SU-DHL-6 (cell line): ENCODE measurements around the gene SAMD11.

Experiments
- H2AFZ ChIP-seq: fragments of 200-600 bp; sonication (generic); 2 replicates; pipeline ENCODE4 v1.6.1; 2014; ENCODE audit warnings: low read depth, mild to moderate bottlenecking, moderate library complexity, mixed read lengths, antibody characterized with exemption, low read length; ENCODE audit not compliant: severe bottlenecking
- H3F3A ChIP-seq: fragments of 200-600 bp; shearing (Covaris generic); 2 replicates; pipeline ENCODE4 v1.6.0; 2016; ENCODE audit warnings: antibody characterized with exemption, mild to moderate bottlenecking; ENCODE audit not compliant: insufficient read depth
- H3K27ac ChIP-seq: fragments of 200-600 bp; sonication (generic); 2 replicates; pipeline ENCODE4 v1.5.1; 2016; ENCODE audit warnings: low read depth, mild to moderate bottlenecking, low read length, moderate library complexity, mixed read lengths
- H3K27me3 ChIP-seq: fragments of 200-600 bp; sonication (generic), shearing (Covaris generic); 2 replicates; pipeline ENCODE4 v1.6.0; 2014; ENCODE audit warnings: mild to moderate bottlenecking, low read length
- H3K36me3 ChIP-seq: fragments of 200-600 bp; sonication (generic); 2 replicates; pipeline ENCODE4 v1.6.1; 2014; ENCODE audit warnings: mild to moderate bottlenecking, low read length, mixed read lengths
- H3K4me2 ChIP-seq: fragments of 300-600, 200-600 bp; shearing (Covaris generic), sonication (generic); 2 replicates; pipeline ENCODE4 v1.6.0; 2014; ENCODE audit warnings: low read length, low read depth, mild to moderate bottlenecking; ENCODE audit not compliant: poor library complexity, severe bottlenecking
- H3K4me3 ChIP-seq: fragments of 200-600 bp; sonication (generic); 2 replicates; pipeline ENCODE4 v1.5.1; 2014; ENCODE audit warnings: antibody characterized with exemption, low read length, mild to moderate bottlenecking, mixed read lengths; ENCODE audit not compliant: insufficient read depth, poor library complexity, severe bottlenecking
- H3K79me2 ChIP-seq: fragments of 200-600 bp; sonication (generic); 2 replicates; pipeline ENCODE4 v1.6.1; 2014; ENCODE audit warnings: mild to moderate bottlenecking, low read length, moderate library complexity; ENCODE audit not compliant: insufficient read depth
- H3K9ac ChIP-seq: fragments of 200-600 bp; sonication (generic); 2 replicates; pipeline ENCODE4 v1.7.0; 2014; ENCODE audit warnings: mild to moderate bottlenecking, low read length
- H3K9me2 ChIP-seq: fragments of 200-600 bp; sonication (generic); replicated peaks from 2 replicates; pipeline ENCODE4 v1.6.1; 2014; ENCODE audit warnings: low read length; ENCODE audit not compliant: insufficient read depth
- H3K9me3 ChIP-seq: fragments of 200-600 bp; sonication (generic); 2 replicates; pipeline ENCODE4 v1.6.1; 2014; ENCODE audit warnings: low read length, mixed read lengths; ENCODE audit not compliant: insufficient read depth
- H4K20me1 ChIP-seq: fragments of 200-600 bp; sonication (generic); 2 replicates; pipeline ENCODE4 v1.6.1; 2014; ENCODE audit warnings: low read depth, mild to moderate bottlenecking, antibody characterized with exemption, low read length, moderate library complexity, mixed read lengths
- CTCF ChIP-seq: fragments of 200-600 bp; sonication (generic); IDR thresholded peaks from one replicate; pipeline ENCODE4 v1.5.1; 2017; ENCODE audit warnings: antibody characterized with exemption, mild to moderate bottlenecking, low read length, moderate library complexity; ENCODE audit not compliant: insufficient read depth, poor library complexity, severe bottlenecking
- EZH2phosphoT487 ChIP-seq: fragments of 200-600 bp; sonication (generic), shearing (Covaris generic); conservative IDR thresholded peaks from 2 replicates; pipeline ENCODE4 v1.6.1; 2018; ENCODE audit warnings: mild to moderate bottlenecking, antibody characterized with exemption, low read length, moderate library complexity, mixed read lengths

Gene SAMD11

GRCh38 chr1:960363-961131 is 36.8 kb downstream of the SAMD11 start, which contains the start of gene KLHL17:
Gene KLHL17 (plus strand): TSS chr1:960584. CDS start chr1:960694, 110 bp downstream.
- Histone ChIP-seq H3K9me2 (no peaks in the 10 kb centered on the region), H3K4me3 (peak within 1 kb of the TSS; percentile 66), H2AFZ (peak within 1 kb of the TSS; percentile 99), H3K36me3 (no peaks in the 10 kb centered on the region), H3K4me2 (peak within 1 kb of the TSS; percentile 75), H3K27ac (no peak within 1 kb of the TSS), H3K79me2 (peaks cover 18% of the 10 kb centered on the region), H3K9ac (peak within 1 kb of the TSS; percentile 64), H3F3A (no peaks in the 10 kb centered on the region), H3K9me3 (no peaks in the 10 kb centered on the region), H3K27me3 (no peaks in the 10 kb centered on the region), H4K20me1 (no peaks in the 10 kb centered on the region)
- no peak for TF ChIP-seq EZH2phosphoT487
- TF ChIP-seq CTCF: no peak

- H4K20me1 ChIP-seq: no peaks in the 10 kb centered on the region
- peak overlapping the region; percentile 66 for H3K4me3 ChIP-seq
- H2AFZ ChIP-seq: no peak overlapping the region
- H3K9me3 ChIP-seq: no peaks in the 10 kb centered on the region
- H3K79me2 ChIP-seq: peaks cover 18% of the 10 kb centered on the region
- H3K9me2 ChIP-seq: no peaks in the 10 kb centered on the region
- no peaks in the 10 kb centered on the region for H3F3A ChIP-seq
- TF ChIP-seq EZH2phosphoT487: no peak
- no peak for TF ChIP-seq CTCF
- H3K36me3 ChIP-seq: no peaks in the 10 kb centered on the region
- peak overlapping the region; percentile 75 for H3K4me2 ChIP-seq
- peak overlapping the region; percentile 64 for H3K9ac ChIP-seq
- no peaks in the 10 kb centered on the region for H3K27me3 ChIP-seq
- H3K27ac ChIP-seq: no peak overlapping the region
These were observed 37.5 kb downstream of the SAMD11 start for GRCh38 chr1:961132-961669.

- peaks cover 14% of the 10 kb centered on the region for H3K79me2 ChIP-seq
- H3K9me2 ChIP-seq: no peaks in the 10 kb centered on the region
- no peak overlapping the region for H3K27ac ChIP-seq
- no peaks in the 10 kb centered on the region for H4K20me1 ChIP-seq
- no peaks in the 10 kb centered on the region for H3K9me3 ChIP-seq
- no peak overlapping the region for H3K4me2 ChIP-seq
- no peaks in the 10 kb centered on the region for H3K27me3 ChIP-seq
- H3F3A ChIP-seq: no peaks in the 10 kb centered on the region
- no peak overlapping the region for H2AFZ ChIP-seq
- H3K9ac ChIP-seq: no peak overlapping the region
- H3K36me3 ChIP-seq: no peaks in the 10 kb centered on the region
- H3K4me3 ChIP-seq: no peak overlapping the region
- TF ChIP-seq EZH2phosphoT487 (no peak), CTCF (no peak)
These were observed 38.9 kb downstream of the SAMD11 start for GRCh38 chr1:962381-963300.
